ENCODE results near the gene JARID2.

The JARID2 gene

GRCh38 chr6:15504581-15505350 is 258.9 kb downstream of the JARID2 start:
- Histone ChIP-seq H3K36me3 (ENCODE audit: control insufficient read depth, insufficient read depth, low read length) (peaks cover 12% of the 10 kb centered on the region), H3K27me3 (ENCODE audit: control insufficient read depth, insufficient read depth, low read length) (no peaks in the 10 kb centered on the region), H3K4me3 (ENCODE audit: low read length) (peak overlapping the region; percentile 55), H3K27ac (ENCODE audit: low read depth, low read length) (peak overlapping the region; percentile 70), H3K9ac (ENCODE audit: low read length) (no peak overlapping the region), H3K4me1 (ENCODE audit: control insufficient read depth, insufficient read depth, low read length) (peaks cover 18% of the 10 kb centered on the region)

- peaks cover 18% of the 10 kb centered on the region for H3K4me1 ChIP-seq (ENCODE audit: control insufficient read depth, insufficient read depth, low read length)
- H3K9ac ChIP-seq (ENCODE audit: low read length) = no peak overlapping the region
These were observed 259.6 kb downstream of the JARID2 start for GRCh38 chr6:15505463-15505918.

GRCh38 chr6:15506066-15506465 is 260.2 kb downstream of the JARID2 start:
- Histone ChIP-seq H3K27me3 (ENCODE audit: control insufficient read depth, insufficient read depth, low read length) (no peaks in the 10 kb centered on the region), H3K27ac (ENCODE audit: low read depth, low read length) (no peak overlapping the region), H3K9ac (ENCODE audit: low read length) (no peak overlapping the region), H3K4me1 (ENCODE audit: control insufficient read depth, insufficient read depth, low read length) (peaks cover 18% of the 10 kb centered on the region), H3K36me3 (ENCODE audit: control insufficient read depth, insufficient read depth, low read length) (peaks cover 12% of the 10 kb centered on the region), H3K4me3 (ENCODE audit: low read length) (no peak overlapping the region)

More at GRCh38 chr6:15505463-15505918, 259.6 kb downstream of the JARID2 start:
- H3K4me3 ChIP-seq (ENCODE audit: low read length) = peak overlapping the region; percentile 55
- peak overlapping the region; percentile 68 for H3K27ac ChIP-seq (ENCODE audit: low read depth, low read length)
- H3K27me3 ChIP-seq (ENCODE audit: control insufficient read depth, insufficient read depth, low read length) = no peaks in the 10 kb centered on the region
- H3K36me3 ChIP-seq (ENCODE audit: control insufficient read depth, insufficient read depth, low read length) = peaks cover 12% of the 10 kb centered on the region

DNA sequence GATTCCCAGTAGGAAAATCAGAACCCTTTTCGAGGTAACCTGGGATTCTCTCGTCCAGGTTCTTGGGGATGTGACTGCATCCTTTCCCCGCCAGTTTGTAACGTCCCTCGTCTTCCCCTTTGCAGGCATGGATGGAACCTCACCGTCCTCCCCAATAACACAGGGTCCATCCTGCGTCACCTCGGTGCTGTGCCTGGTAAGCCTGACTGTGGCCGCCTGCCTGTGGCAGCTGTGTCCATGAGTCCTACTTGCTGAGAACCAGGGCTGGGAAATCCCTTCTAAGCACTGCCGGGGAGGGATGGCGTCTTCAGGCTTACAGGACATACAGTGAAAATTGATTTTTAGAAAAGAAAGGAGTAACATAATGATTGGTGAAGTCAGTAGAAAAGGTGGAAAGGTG is 261.4 kb downstream of the JARID2 start:
- H3K27ac ChIP-seq (ENCODE audit: low read depth, low read length) = no peak overlapping the region
- H3K4me1 ChIP-seq (ENCODE audit: control insufficient read depth, insufficient read depth, low read length) = peaks cover 15% of the 10 kb centered on the region
- no peak overlapping the region for H3K9ac ChIP-seq (ENCODE audit: low read length)
- H3K27me3 ChIP-seq (ENCODE audit: control insufficient read depth, insufficient read depth, low read length) = no peaks in the 10 kb centered on the region
- H3K36me3 ChIP-seq (ENCODE audit: control insufficient read depth, insufficient read depth, low read length) = peaks cover 11% of the 10 kb centered on the region
- H3K4me3 ChIP-seq (ENCODE audit: low read length) = no peak overlapping the region

DNA sequence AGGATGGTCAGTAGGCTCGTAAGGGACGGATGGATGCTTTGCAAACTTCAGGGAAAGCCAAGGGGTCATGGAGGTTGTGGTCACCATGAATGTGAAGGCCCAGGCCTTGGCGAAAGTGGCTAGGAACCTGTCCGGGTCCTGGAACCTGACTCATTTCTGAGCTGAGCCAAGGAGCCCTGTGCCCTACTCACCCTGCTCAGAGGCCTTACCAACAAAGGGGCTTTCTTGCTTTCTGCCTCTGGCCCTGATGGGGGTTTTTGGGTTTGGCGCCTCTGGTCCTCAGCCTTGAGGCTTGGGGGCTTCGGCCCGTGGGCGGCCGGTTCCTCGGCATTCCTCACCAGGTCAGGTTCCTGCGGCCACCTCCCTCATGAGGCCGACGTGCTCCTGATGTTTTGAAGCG is 261.9 kb downstream of the JARID2 start:
- no peaks in the 10 kb centered on the region for H3K27me3 ChIP-seq (ENCODE audit: control insufficient read depth, insufficient read depth, low read length)
- H3K9ac ChIP-seq (ENCODE audit: low read length) = no peak overlapping the region
- H3K4me3 ChIP-seq (ENCODE audit: low read length) = no peak overlapping the region
- peaks cover 14% of the 10 kb centered on the region for H3K36me3 ChIP-seq (ENCODE audit: control insufficient read depth, insufficient read depth, low read length)
- peaks cover 12% of the 10 kb centered on the region for H3K4me1 ChIP-seq (ENCODE audit: control insufficient read depth, insufficient read depth, low read length)
- no peak overlapping the region for H3K27ac ChIP-seq (ENCODE audit: low read depth, low read length)

GRCh38 chr6:15508441-15508871 is 262.6 kb downstream of the JARID2 start:
- H3K9ac ChIP-seq (ENCODE audit: low read length) = no peak overlapping the region

GRCh38 chr6:15508931-15509330 is 263.1 kb downstream of the JARID2 start:
- Histone ChIP-seq H3K27ac (ENCODE audit: low read depth, low read length) (no peak overlapping the region), H3K27me3 (ENCODE audit: control insufficient read depth, insufficient read depth, low read length) (no peaks in the 10 kb centered on the region), H3K4me3 (ENCODE audit: low read length) (no peak overlapping the region), H3K9ac (ENCODE audit: low read length) (no peak overlapping the region), H3K36me3 (ENCODE audit: control insufficient read depth, insufficient read depth, low read length) (peaks cover 14% of the 10 kb centered on the region), H3K4me1 (ENCODE audit: control insufficient read depth, insufficient read depth, low read length) (peaks cover 12% of the 10 kb centered on the region)

More at GRCh38 chr6:15508441-15508871, 262.6 kb downstream of the JARID2 start:
- H3K4me1 ChIP-seq (ENCODE audit: control insufficient read depth, insufficient read depth, low read length) = peaks cover 12% of the 10 kb centered on the region
- H3K4me3 ChIP-seq (ENCODE audit: low read length) = no peak overlapping the region
- peaks cover 14% of the 10 kb centered on the region for H3K36me3 ChIP-seq (ENCODE audit: control insufficient read depth, insufficient read depth, low read length)
- H3K27me3 ChIP-seq (ENCODE audit: control insufficient read depth, insufficient read depth, low read length) = no peaks in the 10 kb centered on the region
- H3K27ac ChIP-seq (ENCODE audit: low read depth, low read length) = no peak overlapping the region

DNA sequence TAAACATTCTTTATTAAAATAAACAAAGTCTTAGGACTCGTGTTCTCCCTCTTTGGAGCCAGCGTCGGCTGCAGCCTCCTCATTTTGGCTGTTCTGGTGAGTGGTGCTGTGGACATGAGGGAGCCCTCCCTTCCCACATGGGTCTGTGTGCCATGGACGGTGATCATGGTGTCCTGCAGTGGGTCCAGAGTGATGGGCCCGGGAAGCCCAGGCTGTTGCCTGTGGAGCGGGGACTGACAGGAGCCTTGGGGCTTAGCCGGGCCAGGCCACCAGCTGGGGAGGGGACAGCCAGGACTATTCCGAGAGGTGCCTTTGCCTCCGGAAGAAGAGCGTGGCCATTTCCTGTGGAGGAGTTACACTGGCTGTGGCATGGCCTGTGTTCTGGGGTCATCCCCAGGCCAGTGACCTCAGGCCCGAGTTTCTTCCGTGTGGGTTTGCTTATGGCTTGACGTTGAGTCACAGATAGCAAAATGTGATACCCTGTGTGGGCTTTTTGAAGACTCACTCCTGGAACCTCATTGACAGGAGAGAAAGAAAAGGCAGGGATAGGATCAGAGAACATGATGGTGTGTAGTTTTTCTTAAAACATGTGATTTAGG is 263.6 kb downstream of the JARID2 start:
- Histone ChIP-seq H3K9ac (ENCODE audit: low read length) (no peak overlapping the region), H3K4me3 (ENCODE audit: low read length) (no peak overlapping the region), H3K36me3 (ENCODE audit: control insufficient read depth, insufficient read depth, low read length) (peaks cover 14% of the 10 kb centered on the region), H3K27ac (ENCODE audit: low read depth, low read length) (no peak overlapping the region), H3K4me1 (ENCODE audit: control insufficient read depth, insufficient read depth, low read length) (peaks cover 9% of the 10 kb centered on the region), H3K27me3 (ENCODE audit: control insufficient read depth, insufficient read depth, low read length) (no peaks in the 10 kb centered on the region)

- H3K9ac ChIP-seq (ENCODE audit: low read length) = no peak overlapping the region
- no peaks in the 10 kb centered on the region for H3K27me3 ChIP-seq (ENCODE audit: control insufficient read depth, insufficient read depth, low read length)
- H3K36me3 ChIP-seq (ENCODE audit: control insufficient read depth, insufficient read depth, low read length) = peaks cover 14% of the 10 kb centered on the region
- no peak overlapping the region for H3K4me3 ChIP-seq (ENCODE audit: low read length)
- H3K27ac ChIP-seq (ENCODE audit: low read depth, low read length) = no peak overlapping the region
- peaks cover 8% of the 10 kb centered on the region for H3K4me1 ChIP-seq (ENCODE audit: control insufficient read depth, insufficient read depth, low read length)
These were observed 264.3 kb downstream of the JARID2 start for GRCh38 chr6:15510121-15510520.

GRCh38 chr6:15510536-15511247 is 264.8 kb downstream of the JARID2 start:
- H3K36me3 ChIP-seq (ENCODE audit: control insufficient read depth, insufficient read depth, low read length) = peaks cover 12% of the 10 kb centered on the region
- no peak overlapping the region for H3K9ac ChIP-seq (ENCODE audit: low read length)
- no peak overlapping the region for H3K4me3 ChIP-seq (ENCODE audit: low read length)
- peaks cover 2% of the 10 kb centered on the region for H3K4me1 ChIP-seq (ENCODE audit: control insufficient read depth, insufficient read depth, low read length)
- no peak overlapping the region for H3K27ac ChIP-seq (ENCODE audit: low read depth, low read length)
- H3K27me3 ChIP-seq (ENCODE audit: control insufficient read depth, insufficient read depth, low read length) = no peaks in the 10 kb centered on the region

DNA sequence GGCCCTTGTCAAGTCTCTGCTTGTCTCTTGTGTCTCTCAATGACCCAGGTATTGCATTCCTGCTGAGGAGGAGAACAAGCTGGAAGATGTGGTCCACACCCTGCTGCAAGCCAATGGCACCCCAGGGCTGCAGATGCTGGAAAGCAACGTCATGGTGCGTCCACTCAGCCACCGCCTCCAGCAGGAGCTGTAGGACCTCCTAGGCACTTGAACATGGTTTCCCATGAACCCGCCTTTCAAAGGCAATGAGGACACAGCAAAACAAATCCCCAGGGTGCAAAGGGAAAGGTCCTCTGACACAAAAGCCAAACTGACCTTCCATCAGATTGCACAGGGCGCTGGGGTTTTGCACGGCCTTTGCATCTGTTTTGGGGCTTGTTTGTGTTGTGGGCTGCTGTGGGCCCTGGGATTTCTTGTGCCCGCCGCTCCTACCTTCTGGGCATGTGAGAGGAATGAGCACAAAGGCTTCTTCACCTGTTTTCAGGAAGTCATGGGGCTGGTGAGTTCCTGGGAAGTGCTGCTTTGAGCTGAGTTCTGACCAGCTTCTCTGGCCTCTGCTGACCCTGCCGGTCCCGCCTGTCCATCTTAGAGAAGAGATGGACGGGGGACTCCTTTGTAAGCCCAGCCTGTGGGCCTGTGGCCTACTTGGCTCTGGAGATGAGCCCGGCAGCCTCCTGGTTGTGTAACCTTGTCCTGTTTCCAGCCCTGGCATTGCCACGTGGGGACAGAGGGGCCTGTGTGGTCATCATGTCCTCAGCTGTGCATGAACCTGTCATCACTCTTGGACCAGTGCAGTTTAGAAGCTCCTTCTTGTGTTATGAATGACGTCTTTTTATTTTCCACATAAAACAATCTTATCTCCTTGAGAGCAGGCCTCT is 265.6 kb downstream of the JARID2 start:
- peaks cover 11% of the 10 kb centered on the region for H3K36me3 ChIP-seq (ENCODE audit: control insufficient read depth, insufficient read depth, low read length)
- H3K27me3 ChIP-seq (ENCODE audit: control insufficient read depth, insufficient read depth, low read length) = no peaks in the 10 kb centered on the region
- no peak overlapping the region for H3K9ac ChIP-seq (ENCODE audit: low read length)
- no peak overlapping the region for H3K27ac ChIP-seq (ENCODE audit: low read depth, low read length)
- no peaks in the 10 kb centered on the region for H3K4me1 ChIP-seq (ENCODE audit: control insufficient read depth, insufficient read depth, low read length)
- H3K4me3 ChIP-seq (ENCODE audit: low read length) = no peak overlapping the region

GRCh38 chr6:15512126-15512525 is 266.3 kb downstream of the JARID2 start:
- Histone ChIP-seq H3K4me1 (ENCODE audit: control insufficient read depth, insufficient read depth, low read length) (no peaks in the 10 kb centered on the region), H3K27me3 (ENCODE audit: control insufficient read depth, insufficient read depth, low read length) (no peaks in the 10 kb centered on the region), H3K9ac (ENCODE audit: low read length) (no peak overlapping the region), H3K36me3 (ENCODE audit: control insufficient read depth, insufficient read depth, low read length) (peaks cover 11% of the 10 kb centered on the region), H3K27ac (ENCODE audit: low read depth, low read length) (no peak overlapping the region), H3K4me3 (ENCODE audit: low read length) (no peak overlapping the region)
